Activated CD4-positive, alpha-beta T cell treated with anti-CD3 and anti-CD28 coated beads, Interleukin-2, Interleukin-6, amounts not matched to agents 100 ng/mL and 50 ng/mL, durations not matched to agents 16 hours and 8 hours (primary cell): Measurements from ENCODE around the gene HADH.
A peak's percentile ranks its signal among the peaks of the same experiment; 100 is the strongest.

Experiments
- DNase-seq: peaks from one replicate; pipeline ENCODE4 v3.0.0-alpha.2; 2020

HADH gene

DNA sequence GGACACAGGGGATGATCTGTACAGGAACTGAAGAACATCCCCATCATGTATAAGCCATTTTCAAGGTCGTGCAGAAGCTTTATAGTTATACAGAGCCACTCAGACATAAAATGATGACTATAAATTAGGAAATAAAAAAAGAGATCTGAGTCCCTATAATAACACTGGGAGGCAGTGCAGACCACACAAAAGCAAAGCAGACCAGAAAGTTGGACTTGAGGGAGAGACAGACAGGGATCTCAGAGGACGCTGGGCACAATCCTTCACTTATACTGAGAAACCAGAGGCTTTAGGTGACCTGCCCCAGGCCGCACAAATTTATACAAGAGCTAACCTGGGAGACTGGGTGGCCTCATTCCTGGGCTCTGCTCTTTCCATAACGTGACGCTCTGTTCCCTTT lies 70.5 kb downstream of the HADH start:
- DNase-seq: no peak

DNA sequence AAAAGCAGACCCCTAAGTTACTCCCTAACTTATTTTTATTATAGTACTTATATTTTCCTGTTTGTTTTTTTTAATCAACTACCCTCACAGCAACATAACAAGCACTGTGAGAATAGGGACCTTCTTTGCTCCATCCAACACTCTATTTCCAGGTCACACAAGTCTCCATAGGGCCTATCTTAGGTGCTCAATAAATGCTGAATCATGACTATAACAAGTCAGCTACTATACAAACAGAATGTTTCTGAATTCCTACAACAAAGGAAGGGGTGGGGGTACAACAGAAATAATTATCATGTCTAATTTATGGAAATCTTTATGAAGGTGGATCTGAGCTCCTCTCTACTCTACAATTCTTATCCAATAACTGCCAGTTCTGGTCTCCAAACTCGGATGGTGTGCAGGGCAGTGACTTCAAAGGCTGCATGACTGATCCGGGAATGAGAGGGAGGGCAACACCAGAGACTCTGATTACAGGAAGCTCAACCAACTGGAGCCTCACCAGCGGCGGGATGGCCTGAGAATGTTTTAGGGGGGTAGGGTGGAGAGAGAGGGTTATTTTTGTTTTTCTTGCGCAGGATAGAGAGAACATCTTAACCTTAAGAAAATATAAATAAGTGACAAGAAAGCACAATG lies 71.1 kb downstream of the HADH start:
- no peak for DNase-seq

DNA sequence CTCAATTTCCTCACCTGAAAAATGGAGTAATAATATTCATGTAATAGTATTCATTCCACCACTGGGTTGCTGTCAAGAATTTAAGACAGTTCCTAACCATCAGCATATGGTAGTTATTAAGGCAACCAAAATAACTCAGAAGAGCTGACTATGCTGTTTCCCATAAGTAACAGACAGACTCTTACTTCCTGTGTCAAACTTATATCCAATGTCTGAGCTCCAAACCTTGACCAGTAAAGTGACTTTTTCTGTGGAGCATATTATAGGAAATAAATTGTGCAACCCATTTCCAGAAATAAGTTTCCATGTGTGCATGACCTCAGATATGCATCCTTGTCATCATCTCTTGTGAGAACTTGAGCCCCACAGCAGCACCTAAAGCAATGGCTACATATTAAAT lies 78.8 kb downstream of the HADH start:
- no peak for DNase-seq

DNA sequence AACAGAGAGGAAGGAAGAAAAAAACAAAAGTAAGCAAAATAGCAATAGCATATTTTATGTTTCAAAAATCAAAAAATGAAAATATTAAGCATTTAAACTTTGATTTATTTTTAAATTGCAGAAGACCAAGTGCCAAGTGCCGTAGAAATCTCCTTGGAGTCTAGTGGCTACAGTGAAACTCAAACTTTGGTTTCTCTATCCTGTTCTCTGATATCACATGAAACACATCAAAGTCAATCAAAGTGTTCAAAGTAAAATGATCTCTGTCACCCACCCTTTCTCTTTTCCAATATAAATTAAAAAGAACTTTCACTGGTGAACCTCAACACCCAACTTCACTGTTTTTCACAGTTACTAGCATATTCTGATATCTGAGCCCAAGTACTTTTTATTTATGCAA lies 81.1 kb downstream of the HADH start:
- no peak for DNase-seq

DNA sequence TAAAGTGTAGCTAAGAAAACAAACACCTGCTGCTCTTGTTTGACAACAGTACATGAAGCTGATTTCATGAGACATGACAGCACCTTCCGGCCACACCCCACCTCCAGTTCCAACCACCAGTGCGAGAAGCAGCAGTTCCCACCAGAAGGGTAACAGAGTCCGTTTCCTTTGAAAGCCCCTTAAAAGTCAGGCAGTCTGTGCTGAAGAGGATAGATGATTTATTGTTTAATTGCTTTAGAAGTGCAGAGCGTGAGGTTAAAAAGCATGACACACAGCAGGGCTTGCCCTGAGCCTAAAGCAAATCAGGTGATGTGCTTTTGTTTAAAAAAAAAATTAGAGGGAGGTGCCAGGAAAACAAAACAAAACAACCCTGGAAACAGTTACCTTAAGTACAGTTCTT lies 82.6 kb downstream of the HADH start:
- peak; percentile 27 for DNase-seq

DNA sequence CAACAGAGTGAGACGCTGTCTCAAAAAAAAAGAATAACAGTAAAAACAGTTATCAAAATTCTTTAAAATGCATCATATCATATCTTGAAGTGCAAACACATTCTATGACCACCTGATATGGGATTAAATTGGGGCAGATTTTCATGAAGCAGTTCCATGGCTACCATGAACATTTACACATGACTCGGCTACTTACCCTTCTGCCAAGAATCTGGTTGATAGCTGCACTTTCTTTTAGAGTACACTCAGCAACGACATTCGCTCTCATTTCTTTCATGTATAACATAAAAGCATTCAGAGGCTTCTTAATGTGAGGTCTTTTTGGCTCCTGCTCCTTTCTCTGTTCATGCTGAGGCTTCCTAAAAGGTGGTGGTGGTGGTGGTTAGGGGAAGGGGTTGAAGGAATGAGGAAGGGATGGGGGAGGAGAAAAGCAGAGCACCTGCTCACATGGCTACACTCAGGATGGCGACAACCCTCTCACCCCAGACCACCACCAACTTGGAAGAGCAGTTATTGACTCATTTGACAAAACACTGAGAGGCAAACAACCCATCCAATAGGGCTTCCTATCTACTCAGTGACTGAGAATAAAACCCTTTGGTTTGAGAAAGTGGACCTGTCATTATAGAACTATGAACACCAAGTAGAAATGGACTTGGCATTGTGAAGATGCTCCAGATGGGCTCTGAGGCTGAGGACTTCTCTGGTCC lies 88.5 kb downstream of the HADH start:
- DNase-seq: no peak

DNA sequence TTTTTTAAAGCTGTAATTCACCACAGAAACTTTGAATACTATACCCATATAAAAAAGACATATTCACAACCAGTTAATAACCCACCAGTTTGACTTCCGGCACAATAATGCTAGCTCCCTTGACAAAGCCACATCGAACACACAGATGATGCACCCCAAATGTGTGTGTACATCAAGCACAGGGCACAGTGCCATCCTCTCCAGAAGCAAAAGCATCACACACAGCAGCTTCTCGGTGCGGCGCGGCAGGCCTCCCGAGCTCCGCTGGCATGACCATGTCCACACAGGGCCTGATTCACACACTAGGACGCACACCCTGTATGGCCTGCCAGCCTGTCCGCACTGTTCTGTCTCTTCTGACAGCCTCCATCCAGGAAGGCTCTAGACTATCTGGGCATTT lies 91.1 kb downstream of the HADH start:
- no peak for DNase-seq

DNA sequence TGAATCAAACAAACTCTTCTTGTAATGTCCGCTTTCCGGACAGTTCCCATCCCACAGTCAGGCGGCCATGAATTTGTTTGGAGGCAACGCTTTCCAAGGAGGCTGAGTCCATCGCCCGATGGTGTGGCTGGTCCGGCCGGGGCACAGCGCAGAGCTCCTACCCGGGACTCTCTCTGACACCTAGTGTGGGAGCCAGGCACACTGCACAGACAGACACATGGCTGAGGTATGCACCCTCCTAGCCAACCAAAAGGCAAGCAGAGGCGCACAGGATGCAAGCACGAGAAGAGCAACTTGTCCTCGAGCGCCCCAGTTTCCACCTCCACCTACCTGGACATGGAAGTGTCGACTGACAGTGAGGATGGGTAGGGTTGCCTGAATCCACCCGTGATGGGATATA lies 91.6 kb downstream of the HADH start:
- DNase-seq: no peak
